KMS-11 (cell line): ENCODE measurements around the gene CYB5RL.

ENCODE experiments used
- H2AFZ ChIP-seq: fragments of 200-600 bp; sonication (generic); 2 replicates; pipeline ENCODE4 v1.6.1; 2016; ENCODE audit warnings: antibody characterized with exemption, mixed run types, low read depth
- H3K27ac ChIP-seq: fragments of 200-600 bp; sonication (generic); 2 replicates; pipeline ENCODE4 v1.6.1; 2016; ENCODE audit warnings: mild to moderate bottlenecking, mixed run types
- H3K27me3 ChIP-seq: fragments of 200-600 bp; sonication (generic); 2 replicates; pipeline ENCODE4 v1.6.1; 2017; ENCODE audit warnings: mild to moderate bottlenecking, low read depth, mixed run types, moderate library complexity; ENCODE audit not compliant: insufficient read depth
- H3K36me3 ChIP-seq: fragments of 200-600 bp; sonication (generic); 2 replicates; pipeline ENCODE4 v1.6.1; 2017; ENCODE audit warnings: mild to moderate bottlenecking, mixed run types; ENCODE audit not compliant: insufficient read depth
- H3K4me1 ChIP-seq: fragments of 200-600 bp; sonication (generic); 2 replicates; pipeline ENCODE4 v1.6.1; 2016; ENCODE audit warnings: mild to moderate bottlenecking, low read depth, mixed run types; ENCODE audit not compliant: poor library complexity, severe bottlenecking
- H3K4me2 ChIP-seq: fragments of 200-600 bp; sonication (generic); 2 replicates; pipeline ENCODE4 v1.7.0; 2016; ENCODE audit warnings: mild to moderate bottlenecking, mixed run types
- H3K4me3 ChIP-seq: fragments of 200-600 bp; sonication (generic); IDR thresholded peaks from 2 replicates; pipeline ENCODE4 v1.6.1; 2017; ENCODE audit warnings: low read depth, low read length, mixed read lengths; ENCODE audit not compliant: insufficient read depth
- H3K79me2 ChIP-seq: fragments of 200-600 bp; sonication (generic); 2 replicates; pipeline ENCODE4 v1.6.1; 2016; ENCODE audit warnings: low read depth, mixed run types; ENCODE audit not compliant: insufficient read depth
- H3K9ac ChIP-seq: fragments of 200-600 bp; sonication (generic); 2 replicates; pipeline ENCODE4 v1.6.1; 2016; ENCODE audit warnings: mild to moderate bottlenecking, mixed run types
- H4K20me1 ChIP-seq: fragments of 200-600 bp; sonication (generic); 2 replicates; pipeline ENCODE4 v1.6.1; 2016; ENCODE audit warnings: mild to moderate bottlenecking, mixed run types; ENCODE audit not compliant: insufficient read depth
- TF ChIP-seq, protein P1 (sequence below): fragments of 200-600 bp; sonication (generic); conservative IDR thresholded peaks from 2 replicates; pipeline ENCODE4 v1.6.1; 2017; ENCODE audit warnings: low read depth, mild to moderate bottlenecking, antibody characterized with exemption, low read length, moderate library complexity, mixed read lengths

Gene CYB5RL

DNA sequence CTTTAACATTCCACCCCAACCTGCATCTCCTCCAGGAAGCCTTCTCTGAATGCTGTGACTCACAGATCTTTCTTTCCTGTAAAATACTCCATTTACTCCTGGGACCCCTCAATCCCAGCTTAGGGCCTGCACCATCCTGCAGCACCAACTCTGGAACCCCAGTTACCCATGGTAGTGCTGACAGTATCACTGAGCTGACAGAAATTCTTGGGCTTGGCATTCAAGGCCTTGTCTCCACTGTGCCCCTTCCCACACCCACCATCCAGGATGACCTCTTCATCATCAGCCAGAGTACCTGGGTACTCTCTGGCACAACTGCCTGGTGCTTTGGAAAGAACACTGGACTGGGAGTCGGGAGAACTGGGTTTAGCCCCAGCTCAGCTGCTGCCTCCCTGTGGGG is 8.3 kb downstream of the CYB5RL start:
- Histone ChIP-seq H3K36me3 (no peaks in the 10 kb centered on the region), H4K20me1 (no peaks in the 10 kb centered on the region), H3K4me3 (no peak overlapping the region), H3K79me2 (no peaks in the 10 kb centered on the region), H2AFZ (no peak overlapping the region), H3K4me1 (no peaks in the 10 kb centered on the region), H3K4me2 (no peak overlapping the region), H3K27me3 (no peaks in the 10 kb centered on the region), H3K27ac (no peak overlapping the region), H3K9ac (no peak overlapping the region)
- TF ChIP-seq, protein P1, sequence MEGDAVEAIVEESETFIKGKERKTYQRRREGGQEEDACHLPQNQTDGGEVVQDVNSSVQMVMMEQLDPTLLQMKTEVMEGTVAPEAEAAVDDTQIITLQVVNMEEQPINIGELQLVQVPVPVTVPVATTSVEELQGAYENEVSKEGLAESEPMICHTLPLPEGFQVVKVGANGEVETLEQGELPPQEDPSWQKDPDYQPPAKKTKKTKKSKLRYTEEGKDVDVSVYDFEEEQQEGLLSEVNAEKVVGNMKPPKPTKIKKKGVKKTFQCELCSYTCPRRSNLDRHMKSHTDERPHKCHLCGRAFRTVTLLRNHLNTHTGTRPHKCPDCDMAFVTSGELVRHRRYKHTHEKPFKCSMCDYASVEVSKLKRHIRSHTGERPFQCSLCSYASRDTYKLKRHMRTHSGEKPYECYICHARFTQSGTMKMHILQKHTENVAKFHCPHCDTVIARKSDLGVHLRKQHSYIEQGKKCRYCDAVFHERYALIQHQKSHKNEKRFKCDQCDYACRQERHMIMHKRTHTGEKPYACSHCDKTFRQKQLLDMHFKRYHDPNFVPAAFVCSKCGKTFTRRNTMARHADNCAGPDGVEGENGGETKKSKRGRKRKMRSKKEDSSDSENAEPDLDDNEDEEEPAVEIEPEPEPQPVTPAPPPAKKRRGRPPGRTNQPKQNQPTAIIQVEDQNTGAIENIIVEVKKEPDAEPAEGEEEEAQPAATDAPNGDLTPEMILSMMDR, result no peak

DNA sequence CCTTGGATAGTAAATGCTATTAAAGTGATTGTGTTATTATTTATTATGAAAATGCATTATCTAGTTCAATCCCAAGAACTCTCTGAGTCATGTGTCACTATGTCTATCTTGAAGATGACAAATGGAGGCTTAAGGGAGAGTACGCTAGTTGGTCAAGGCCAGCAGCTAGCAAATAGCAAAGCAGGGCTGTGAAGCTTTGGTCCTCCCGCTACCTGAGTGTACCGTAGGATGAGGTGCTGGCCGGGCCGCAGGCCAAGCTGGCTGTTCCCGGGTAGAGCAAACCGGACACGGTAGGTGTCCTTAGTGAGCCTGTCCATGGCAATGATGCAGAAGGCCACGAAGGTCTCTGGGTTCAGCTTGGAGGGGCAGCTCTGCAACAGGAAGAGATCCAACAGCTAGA is 9.3 kb downstream of the CYB5RL start:
- Histone ChIP-seq H3K4me1 (no peaks in the 10 kb centered on the region), H3K4me2 (no peak overlapping the region), H3K4me3 (no peak overlapping the region), H3K27ac (no peak overlapping the region), H4K20me1 (no peaks in the 10 kb centered on the region), H3K36me3 (no peaks in the 10 kb centered on the region), H3K27me3 (no peaks in the 10 kb centered on the region), H3K9ac (no peak overlapping the region), H3K79me2 (no peaks in the 10 kb centered on the region), H2AFZ (no peak overlapping the region)
- TF ChIP-seq, protein P1, result no peak

DNA sequence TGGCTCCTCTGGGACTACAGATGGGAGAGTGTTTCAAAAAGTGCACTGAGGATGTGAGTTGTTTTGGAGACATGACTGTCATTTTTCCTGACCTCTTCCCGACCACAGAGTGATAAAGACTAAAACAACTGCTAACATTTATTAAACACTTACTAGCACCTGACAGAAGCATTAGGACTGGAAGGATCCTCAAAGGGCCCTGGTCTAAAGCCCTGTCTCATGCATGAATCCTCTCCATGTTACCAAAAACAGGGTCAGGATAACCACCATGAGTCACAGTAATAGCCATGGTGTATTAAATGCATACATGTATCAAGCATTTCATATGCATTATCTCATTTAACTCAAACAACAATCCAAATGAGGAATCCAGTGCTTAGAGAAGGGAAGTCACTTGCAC is 11.5 kb downstream of the CYB5RL start:
- H3K4me3 ChIP-seq, result no peak overlapping the region
- no peaks in the 10 kb centered on the region for H3K36me3 ChIP-seq
- H3K4me2 ChIP-seq, result no peak overlapping the region
- H3K27ac ChIP-seq, result no peak overlapping the region
- no peak overlapping the region for H2AFZ ChIP-seq
- TF ChIP-seq, protein P1, result no peak
- no peaks in the 10 kb centered on the region for H3K4me1 ChIP-seq
- H3K9ac ChIP-seq, result no peak overlapping the region
- H3K27me3 ChIP-seq, result no peaks in the 10 kb centered on the region
- no peaks in the 10 kb centered on the region for H3K79me2 ChIP-seq
- H4K20me1 ChIP-seq, result no peaks in the 10 kb centered on the region

DNA sequence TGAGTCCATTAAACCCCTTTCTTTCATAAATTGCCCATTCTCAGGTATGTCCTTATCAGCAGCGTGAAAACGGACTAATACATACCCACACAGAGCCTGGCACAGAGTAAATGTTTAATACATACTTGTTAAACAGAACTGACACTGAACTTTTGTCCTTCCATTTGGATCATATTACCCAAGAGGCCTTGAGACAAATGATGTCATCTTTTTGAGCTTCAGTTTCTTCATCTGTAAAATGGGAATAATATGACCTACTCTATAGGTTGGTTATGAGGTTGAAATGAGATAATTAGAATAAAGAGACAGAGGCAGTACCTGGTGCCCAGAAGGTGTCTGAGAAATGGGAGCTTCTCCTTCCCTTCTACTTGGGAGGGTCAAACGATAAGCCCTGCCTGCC is 13.8 kb downstream of the CYB5RL start:
- Histone ChIP-seq H3K9ac (no peak overlapping the region), H3K4me1 (no peaks in the 10 kb centered on the region), H3K27me3 (no peaks in the 10 kb centered on the region), H3K4me2 (no peak overlapping the region), H3K36me3 (no peaks in the 10 kb centered on the region), H3K79me2 (no peaks in the 10 kb centered on the region), H3K27ac (no peak overlapping the region), H4K20me1 (no peaks in the 10 kb centered on the region), H3K4me3 (no peak overlapping the region), H2AFZ (no peak overlapping the region)
- TF ChIP-seq, protein P1, result no peak
